B cell (primary cell): Measurements from ENCODE around the gene CCDC91.

Experiments
- CTCF ChIP-seq: fragments of 200-600 bp; IDR thresholded peaks from one replicate; pipeline ENCODE4 v1.8.0; 2022; ENCODE audit warnings: antibody characterized with exemption, mild to moderate bottlenecking
- EZH2 ChIP-seq: IDR thresholded peaks from 2 replicates; pipeline ENCODE4 v1.6.1; 2012; ENCODE audit warnings: borderline replicate concordance, low read depth, mild to moderate bottlenecking, moderate library complexity, low read length; ENCODE audit not compliant: insufficient read depth, poor library complexity, severe bottlenecking

GRCh38 chr12:28159688-28160087 lies 30.6 kb upstream of the CCDC91 start:
- no peak for TF ChIP-seq CTCF
- no peak for TF ChIP-seq EZH2
